SK-N-SH (cell line): Measurements from ENCODE around the gene EPHB4. TPM values are rescaled to one million over a fixed set of nuclear protein-coding genes. Genes with fewer than 3 reads are reported as not detected.

Source experiments
- CTCF ChIA-PET: fragments of 300-600, 350-600 bp; formaldehyde crosslinking; extraction: SDS; loops from one replicate; lab custom pipeline; 2021; lab: Yijun Ruan, JAX
- POLR2A ChIA-PET: fragments of 350-600 bp; sonication (Branson Sonifier 250); formaldehyde crosslinking; extraction: SDS; loops from one replicate; lab custom pipeline; 2020; ENCODE audit warnings: antibody characterized with exemption, inconsistent platforms; lab: Yijun Ruan, JAX
- DNase-seq: peaks from one replicate; pipeline ENCODE4 v3.0.0; 2012
- H2AFZ ChIP-seq: fragments of 200-600 bp; sonication (generic); 2 replicates; pipeline ENCODE4 v1.8.1; 2016; ENCODE audit warnings: antibody characterized with exemption, mild to moderate bottlenecking, low read depth
- H3F3A ChIP-seq: fragments of 200-600 bp; sonication (generic); replicated peaks from 2 replicates; pipeline ENCODE3; 2016; ENCODE audit warnings: antibody characterized with exemption, mild to moderate bottlenecking; ENCODE audit not compliant: insufficient read depth
- H3K27ac ChIP-seq, 2 experiments: fragments of 200-500 bp in 1 of 2; fragments of 200-600 bp in 1 of 2; sonication (Bioruptor generic) in 1 of 2; sonication (generic), shearing (Covaris generic) in 1 of 2; 2 replicates each; pipeline versions ENCODE4 v1.5.1 to v1.6.1; 2014 to 2016; ENCODE audit warnings: low read depth in 2 of 2, inconsistent platforms in 1 of 2, low read length in 1 of 2, mild to moderate bottlenecking in 1 of 2, mixed read lengths in 1 of 2
- H3K27me3 ChIP-seq: fragments of 200-600 bp; sonication (generic), shearing (Covaris generic); 2 replicates; pipeline ENCODE4 v1.6.1; 2016; ENCODE audit warnings: mixed run types; ENCODE audit not compliant: insufficient read depth
- H3K36me3 ChIP-seq, 2 experiments: fragments of 200-500 bp in 1 of 2; fragments of 200-600 bp in 1 of 2; sonication (Bioruptor generic) in 1 of 2; sonication (generic) in 1 of 2; replicated peaks in 1 of 2; 2 replicates each; pipeline versions ENCODE3 to v1.5.1; 2014 to 2016; ENCODE audit warnings: low read length in 1 of 2, mild to moderate bottlenecking in 1 of 2; ENCODE audit not compliant: insufficient read depth in 2 of 2, control insufficient read depth in 1 of 2
- H3K4me1 ChIP-seq, 2 experiments: fragments of 200-500 bp in 1 of 2; fragments of 200-600 bp in 1 of 2; sonication (Bioruptor generic) in 1 of 2; sonication (generic), shearing (Covaris generic) in 1 of 2; 2 replicates each; pipeline versions ENCODE4 v1.5.1 to v1.6.1; 2014 to 2016; ENCODE audit warnings: low read depth in 1 of 2, low read length in 1 of 2, mixed run types in 1 of 2; ENCODE audit not compliant: insufficient read depth in 2 of 2, control insufficient read depth in 1 of 2
- H3K4me2 ChIP-seq: fragments of 200-600 bp; sonication (generic), shearing (Covaris generic); 2 replicates; pipeline ENCODE4 v1.6.1; 2017; ENCODE audit warnings: mixed run types
- H3K4me3 ChIP-seq, 2 experiments: fragments of 200-500 bp in 1 of 2; fragments of 200-600 bp in 1 of 2; sonication (Bioruptor generic) in 1 of 2; sonication (generic), shearing (Covaris generic) in 1 of 2; 2 replicates each; pipeline versions ENCODE4 v1.5.1 to v1.8.1; 2014 to 2016; ENCODE audit warnings: low read depth in 2 of 2, inconsistent platforms in 1 of 2, low read length in 1 of 2, mild to moderate bottlenecking in 1 of 2, mixed read lengths in 1 of 2, moderate library complexity in 1 of 2
- H3K79me2 ChIP-seq: fragments of 200-600 bp; sonication (generic); 2 replicates; pipeline ENCODE4 v1.8.1; 2017; ENCODE audit warnings: mild to moderate bottlenecking; ENCODE audit not compliant: insufficient read depth
- H3K9ac ChIP-seq: fragments of 200-600 bp; sonication (generic); 2 replicates; pipeline ENCODE4 v1.6.1; 2017; ENCODE audit warnings: mixed run types
- H3K9me2 ChIP-seq: fragments of 200-600 bp; sonication (generic); 2 replicates; pipeline ENCODE4 v1.6.1; 2017; ENCODE audit warnings: mixed run types
- H3K9me3 ChIP-seq: fragments of 200-600 bp; sonication (generic); 2 replicates; pipeline ENCODE4 v1.6.1; 2017; ENCODE audit warnings: mixed run types, mild to moderate bottlenecking, moderate library complexity
- H4K20me1 ChIP-seq: fragments of 200-600 bp; sonication (generic); 2 replicates; pipeline ENCODE4 v1.6.1; 2017; ENCODE audit warnings: mild to moderate bottlenecking, mixed run types; ENCODE audit not compliant: insufficient read depth
- CHD2 ChIP-seq: fragments of 150-350 bp; IDR thresholded peaks from 2 replicates; pipeline ENCODE4 v1.6.1; 2018; ENCODE audit warnings: low read length; ENCODE audit not compliant: partially characterized antibody
- EP300 ChIP-seq, 2 experiments: IDR thresholded peaks; 2 replicates each; pipeline versions ENCODE4 v1.4.0 to v1.6.1; 2012; ENCODE audit warnings: borderline replicate concordance in 1 of 2, low read depth in 1 of 2, low read length in 1 of 2
- FOXJ3 ChIP-seq: sonication (generic); formaldehyde crosslinking; IDR thresholded peaks from 2 replicates; pipeline ENCODE4 v1.5.1; 2020; ENCODE audit warnings: mild to moderate bottlenecking, missing genetic modification reagents
- FOXM1 ChIP-seq: IDR thresholded peaks from 2 replicates; pipeline ENCODE4 v1.4.0; 2012; ENCODE audit warnings: low read depth, mild to moderate bottlenecking
- GABPA ChIP-seq: IDR thresholded peaks from 2 replicates; pipeline ENCODE4 v1.4.0; 2012; ENCODE audit warnings: low read depth, mild to moderate bottlenecking
- GATA2 ChIP-seq: sonication (generic); formaldehyde crosslinking; IDR thresholded peaks from 2 replicates; pipeline ENCODE4 v1.5.0; 2020; ENCODE audit warnings: mild to moderate bottlenecking, missing genetic modification reagents
- MAX ChIP-seq: IDR thresholded peaks from 2 replicates; pipeline ENCODE4 v1.4.0; 2012; ENCODE audit warnings: low read depth
- MXI1 ChIP-seq: IDR thresholded peaks from 2 replicates; pipeline ENCODE4 v1.6.1; 2012; ENCODE audit warnings: mild to moderate bottlenecking, low read depth, low read length, improper control_type of control experiment
- NFIC ChIP-seq: IDR thresholded peaks from 2 replicates; pipeline ENCODE4 v1.4.0; 2012; ENCODE audit warnings: borderline replicate concordance
- POLR2AphosphoS5 ChIP-seq: IDR thresholded peaks from 2 replicates; pipeline ENCODE4 v1.6.1; 2012; ENCODE audit warnings: low read depth, low read length
- RAD21 ChIP-seq: IDR thresholded peaks from 2 replicates; pipeline ENCODE4 v1.6.1; 2012; ENCODE audit warnings: mild to moderate bottlenecking, low read length
- RXRA ChIP-seq: IDR thresholded peaks from 2 replicates; pipeline ENCODE4 v1.4.0; 2012; ENCODE audit warnings: low read depth, mild to moderate bottlenecking, borderline replicate concordance
- SMC3 ChIP-seq: IDR thresholded peaks from 2 replicates; pipeline ENCODE4 v1.6.1; 2012; ENCODE audit warnings: low read depth, low read length, improper control_type of control experiment
- TCF12 ChIP-seq: IDR thresholded peaks from 2 replicates; pipeline ENCODE4 v1.4.0; 2012
- USF2 ChIP-seq: fragments of 150-350 bp; IDR thresholded peaks from 2 replicates; pipeline ENCODE4 v1.6.1; 2017; ENCODE audit warnings: antibody characterized with exemption, low read length, low read depth, borderline replicate concordance
- YY1 ChIP-seq: IDR thresholded peaks from 2 replicates; pipeline ENCODE4 v1.4.0; 2012; ENCODE audit warnings: low read depth, mild to moderate bottlenecking
- WGBS: methylation state at CpG from one replicate; pipeline ENCODE4 v1.1.6; 2017; ENCODE audit warnings: low lambda C conversion rate; 5-methylcytosine and 5-hydroxymethylcytosine counted together
- polyA plus RNA-seq, 3 experiments: library from polyadenylated mRNA; depleted of rRNA; stranded (reverse); fragments of >200 nt; gene quantifications; 2 replicates each; pipeline ENCODE4 v1.2.3, GENCODE V29; 2012
- TF ChIP-seq, protein P1 (sequence below): IDR thresholded peaks from 2 replicates; pipeline ENCODE4; 2012
- TF ChIP-seq, protein P2 (sequence below): IDR thresholded peaks from 2 replicates; pipeline ENCODE4 v1.6.1; 2012; ENCODE audit warnings: mild to moderate bottlenecking, low read depth, low read length, moderate library complexity
- TF ChIP-seq, protein P3 (sequence below): fragments of 200-600 bp; sonication (generic); IDR thresholded peaks from 2 replicates; pipeline ENCODE4 v1.6.1; 2017; ENCODE audit warnings: antibody characterized with exemption, mild to moderate bottlenecking, moderate library complexity

EPHB4 gene
- polyA plus RNA-seq, 1 of the 3 experiments (the other 2 are of a cell fraction), result 64.4 TPM

- no peak for TF ChIP-seq RAD21
- peak; percentile 75 for TF ChIP-seq POLR2AphosphoS5
- TF ChIP-seq, protein P1, sequence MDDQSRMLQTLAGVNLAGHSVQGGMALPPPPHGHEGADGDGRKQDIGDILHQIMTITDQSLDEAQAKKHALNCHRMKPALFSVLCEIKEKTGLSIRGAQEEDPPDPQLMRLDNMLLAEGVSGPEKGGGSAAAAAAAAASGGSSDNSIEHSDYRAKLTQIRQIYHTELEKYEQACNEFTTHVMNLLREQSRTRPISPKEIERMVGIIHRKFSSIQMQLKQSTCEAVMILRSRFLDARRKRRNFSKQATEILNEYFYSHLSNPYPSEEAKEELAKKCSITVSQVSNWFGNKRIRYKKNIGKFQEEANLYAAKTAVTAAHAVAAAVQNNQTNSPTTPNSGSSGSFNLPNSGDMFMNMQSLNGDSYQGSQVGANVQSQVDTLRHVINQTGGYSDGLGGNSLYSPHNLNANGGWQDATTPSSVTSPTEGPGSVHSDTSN, result peak; percentile 79
- no peak for TF ChIP-seq YY1
- TF ChIP-seq TCF12, result peak; percentile 92
- peak; percentile 51 for TF ChIP-seq MAX
- peak; percentile 53 for TF ChIP-seq GATA2
- peak; percentile 89 for TF ChIP-seq NFIC
- TF ChIP-seq FOXJ3, result no peak
- peak; percentile 57 for TF ChIP-seq CHD2
- TF ChIP-seq, protein P2, sequence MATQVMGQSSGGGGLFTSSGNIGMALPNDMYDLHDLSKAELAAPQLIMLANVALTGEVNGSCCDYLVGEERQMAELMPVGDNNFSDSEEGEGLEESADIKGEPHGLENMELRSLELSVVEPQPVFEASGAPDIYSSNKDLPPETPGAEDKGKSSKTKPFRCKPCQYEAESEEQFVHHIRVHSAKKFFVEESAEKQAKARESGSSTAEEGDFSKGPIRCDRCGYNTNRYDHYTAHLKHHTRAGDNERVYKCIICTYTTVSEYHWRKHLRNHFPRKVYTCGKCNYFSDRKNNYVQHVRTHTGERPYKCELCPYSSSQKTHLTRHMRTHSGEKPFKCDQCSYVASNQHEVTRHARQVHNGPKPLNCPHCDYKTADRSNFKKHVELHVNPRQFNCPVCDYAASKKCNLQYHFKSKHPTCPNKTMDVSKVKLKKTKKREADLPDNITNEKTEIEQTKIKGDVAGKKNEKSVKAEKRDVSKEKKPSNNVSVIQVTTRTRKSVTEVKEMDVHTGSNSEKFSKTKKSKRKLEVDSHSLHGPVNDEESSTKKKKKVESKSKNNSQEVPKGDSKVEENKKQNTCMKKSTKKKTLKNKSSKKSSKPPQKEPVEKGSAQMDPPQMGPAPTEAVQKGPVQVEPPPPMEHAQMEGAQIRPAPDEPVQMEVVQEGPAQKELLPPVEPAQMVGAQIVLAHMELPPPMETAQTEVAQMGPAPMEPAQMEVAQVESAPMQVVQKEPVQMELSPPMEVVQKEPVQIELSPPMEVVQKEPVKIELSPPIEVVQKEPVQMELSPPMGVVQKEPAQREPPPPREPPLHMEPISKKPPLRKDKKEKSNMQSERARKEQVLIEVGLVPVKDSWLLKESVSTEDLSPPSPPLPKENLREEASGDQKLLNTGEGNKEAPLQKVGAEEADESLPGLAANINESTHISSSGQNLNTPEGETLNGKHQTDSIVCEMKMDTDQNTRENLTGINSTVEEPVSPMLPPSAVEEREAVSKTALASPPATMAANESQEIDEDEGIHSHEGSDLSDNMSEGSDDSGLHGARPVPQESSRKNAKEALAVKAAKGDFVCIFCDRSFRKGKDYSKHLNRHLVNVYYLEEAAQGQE, result no peak
- peak; percentile 50 to 86; a peak in 2 of 4 replicates for TF ChIP-seq EP300 (IDR thresholded peaks at IDR 0.05; ENCODE audit: borderline replicate concordance in 1 of 2, low read depth in 1 of 2, low read length in 1 of 2)
- TF ChIP-seq GABPA, result no peak
- TF ChIP-seq RXRA, result no peak
Measured at GRCh38 chr7:100801833-100802568, 25.3 kb downstream of the EPHB4 start (continued).

DNA sequence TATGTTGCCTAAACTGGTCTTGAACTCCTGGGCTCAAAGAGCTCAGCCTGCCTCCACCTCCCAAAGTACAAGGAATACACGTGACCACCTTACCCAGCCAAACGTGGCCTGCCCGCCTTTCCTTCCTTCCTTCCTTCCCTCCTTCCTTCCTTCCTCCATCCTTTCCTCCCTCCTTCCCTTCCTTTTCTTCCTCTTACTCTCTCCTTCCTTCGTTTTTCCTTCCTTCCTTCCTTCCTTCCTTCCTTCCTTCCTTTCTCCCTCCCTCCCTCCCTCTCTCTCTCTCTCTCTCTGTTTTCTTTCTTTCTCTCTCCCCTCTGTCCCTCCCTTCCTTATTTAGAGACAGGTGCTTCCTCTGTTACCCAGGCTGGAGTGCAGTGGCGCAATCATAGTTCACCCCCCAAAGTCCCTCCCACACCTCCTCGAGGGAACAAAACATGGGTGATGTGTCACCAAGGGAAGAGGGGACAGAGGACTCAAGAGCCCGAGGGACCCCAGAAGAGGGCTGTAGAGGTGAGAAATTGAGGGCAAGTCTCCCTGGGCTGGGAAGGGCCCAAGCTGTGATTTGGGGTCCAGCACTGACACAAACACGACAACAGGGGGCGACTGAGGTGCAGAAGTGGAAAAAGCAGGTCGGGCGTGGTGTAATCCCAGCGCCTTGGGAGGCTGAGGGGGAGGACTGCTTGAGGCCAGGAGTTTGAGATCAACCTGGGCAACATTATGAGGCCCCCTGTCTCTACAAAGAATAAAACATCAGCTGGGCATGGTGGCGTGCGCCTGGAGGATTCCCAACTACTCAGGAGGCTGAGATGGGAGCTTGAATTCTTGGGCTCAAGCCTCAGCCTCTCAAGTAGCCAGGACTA, 28.1 kb downstream of the EPHB4 start:
- Histone ChIP-seq H3K36me3 (peaks cover 0 to under 1% of the 10 kb centered on the region in 2 experiments), H3K27me3 (no peaks in the 10 kb centered on the region), H3K9me2 (no peaks in the 10 kb centered on the region), H3K4me1 (peaks cover 21% of the 10 kb centered on the region in 2 experiments; a peak in 3 of 4 replicates), H3K4me2 (no peak overlapping the region), H4K20me1 (no peaks in the 10 kb centered on the region), H3K79me2 (no peaks in the 10 kb centered on the region), H3F3A (peaks cover 20% of the 10 kb centered on the region), H3K27ac (no peak overlapping the region), H3K9me3 (no peaks in the 10 kb centered on the region), H2AFZ (no peak overlapping the region), H3K9ac (no peak overlapping the region), H3K4me3 (no peak overlapping the region; a peak in 1 of 4 replicates)
- peak; percentile 80 for DNase-seq
- WGBS, result 34% methylated on average over 12 of the region's 14 CpGs
- CTCF ChIA-PET, result interaction anchor here (0.6 to 16.7 kb wide), 33 partner anchors 13 to 727 kb away, joined by 3 to 398 read pairs (median 4); partner anchors contain the start of genes EPHB4, EPO, GNB2 and POP7
- POLR2A ChIA-PET, result interaction anchor here (0.6 to 4.3 kb wide), 2 partner anchors 54 to 95 kb away, joined by 3 to 30 read pairs; partner anchors contain the start of gene SLC12A9
- no peak for TF ChIP-seq FOXM1
- peak; percentile 94 for TF ChIP-seq SMC3
- TF ChIP-seq POLR2AphosphoS5, result no peak
- TF ChIP-seq USF2, result no peak
- peak; percentile 72 for TF ChIP-seq MAX
- TF ChIP-seq, protein P3, sequence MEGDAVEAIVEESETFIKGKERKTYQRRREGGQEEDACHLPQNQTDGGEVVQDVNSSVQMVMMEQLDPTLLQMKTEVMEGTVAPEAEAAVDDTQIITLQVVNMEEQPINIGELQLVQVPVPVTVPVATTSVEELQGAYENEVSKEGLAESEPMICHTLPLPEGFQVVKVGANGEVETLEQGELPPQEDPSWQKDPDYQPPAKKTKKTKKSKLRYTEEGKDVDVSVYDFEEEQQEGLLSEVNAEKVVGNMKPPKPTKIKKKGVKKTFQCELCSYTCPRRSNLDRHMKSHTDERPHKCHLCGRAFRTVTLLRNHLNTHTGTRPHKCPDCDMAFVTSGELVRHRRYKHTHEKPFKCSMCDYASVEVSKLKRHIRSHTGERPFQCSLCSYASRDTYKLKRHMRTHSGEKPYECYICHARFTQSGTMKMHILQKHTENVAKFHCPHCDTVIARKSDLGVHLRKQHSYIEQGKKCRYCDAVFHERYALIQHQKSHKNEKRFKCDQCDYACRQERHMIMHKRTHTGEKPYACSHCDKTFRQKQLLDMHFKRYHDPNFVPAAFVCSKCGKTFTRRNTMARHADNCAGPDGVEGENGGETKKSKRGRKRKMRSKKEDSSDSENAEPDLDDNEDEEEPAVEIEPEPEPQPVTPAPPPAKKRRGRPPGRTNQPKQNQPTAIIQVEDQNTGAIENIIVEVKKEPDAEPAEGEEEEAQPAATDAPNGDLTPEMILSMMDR, result peak; percentile 86
- no peak for TF ChIP-seq MXI1
- peak; percentile 83 for TF ChIP-seq RAD21
- TF ChIP-seq GABPA, result no peak
- TF ChIP-seq GATA2, result no peak
- no peak for TF ChIP-seq YY1
